ENCODE measurements around the gene ASS1.
"Not testable (repeated sequence)": the region's sequence is repeated elsewhere in the genome, so short reads cannot be mapped to it uniquely, and the experiment has no call there.

Gene ASS1
- total RNA-seq = 0 to 1.7 (median 0.17) reads per million in 18 experiments

- no peak for DNase-seq
Observed at GRCh38 chr9:130444565-130445221, at the start of gene ASS1. TSS of gene ASS1 (plus strand) at chr9:130444961. CDS start at chr9:130452229, 7,268 bp downstream.

DNA sequence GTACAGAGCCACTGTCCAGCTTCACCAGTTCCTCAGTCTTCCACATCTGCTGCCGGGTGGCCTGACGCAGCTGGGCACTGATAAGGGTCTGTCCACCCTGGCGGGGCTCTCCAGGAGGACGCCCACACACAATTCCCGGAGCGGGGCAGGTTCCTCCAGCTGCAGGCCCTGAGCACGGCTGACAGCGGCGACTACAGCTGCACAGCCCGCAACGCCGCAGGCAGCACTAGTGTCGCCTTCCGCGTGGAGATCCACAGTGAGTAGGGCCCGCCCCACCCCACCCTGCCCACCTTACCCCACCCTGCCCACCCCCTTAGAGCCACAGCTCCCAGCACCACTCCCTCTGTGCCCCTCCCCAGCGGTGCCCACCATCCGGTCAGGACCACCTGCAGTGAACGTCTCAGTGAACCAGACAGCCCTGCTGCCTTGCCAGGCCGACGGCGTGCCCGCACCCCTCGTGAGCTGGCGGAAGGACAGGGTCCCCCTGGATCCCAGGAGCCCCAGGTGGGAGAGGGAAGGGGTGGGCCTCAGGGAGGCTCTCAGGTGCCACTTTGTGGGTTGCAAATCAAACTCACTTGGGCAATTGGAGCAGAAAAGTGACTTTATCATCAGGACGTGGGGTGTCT, 48.8 kb upstream of the ASS1 start:
- DNase-seq = no peak

GRCh38 chr9:130396581-130396980, 48.2 kb upstream of the ASS1 start:
- no peak for DNase-seq

DNA sequence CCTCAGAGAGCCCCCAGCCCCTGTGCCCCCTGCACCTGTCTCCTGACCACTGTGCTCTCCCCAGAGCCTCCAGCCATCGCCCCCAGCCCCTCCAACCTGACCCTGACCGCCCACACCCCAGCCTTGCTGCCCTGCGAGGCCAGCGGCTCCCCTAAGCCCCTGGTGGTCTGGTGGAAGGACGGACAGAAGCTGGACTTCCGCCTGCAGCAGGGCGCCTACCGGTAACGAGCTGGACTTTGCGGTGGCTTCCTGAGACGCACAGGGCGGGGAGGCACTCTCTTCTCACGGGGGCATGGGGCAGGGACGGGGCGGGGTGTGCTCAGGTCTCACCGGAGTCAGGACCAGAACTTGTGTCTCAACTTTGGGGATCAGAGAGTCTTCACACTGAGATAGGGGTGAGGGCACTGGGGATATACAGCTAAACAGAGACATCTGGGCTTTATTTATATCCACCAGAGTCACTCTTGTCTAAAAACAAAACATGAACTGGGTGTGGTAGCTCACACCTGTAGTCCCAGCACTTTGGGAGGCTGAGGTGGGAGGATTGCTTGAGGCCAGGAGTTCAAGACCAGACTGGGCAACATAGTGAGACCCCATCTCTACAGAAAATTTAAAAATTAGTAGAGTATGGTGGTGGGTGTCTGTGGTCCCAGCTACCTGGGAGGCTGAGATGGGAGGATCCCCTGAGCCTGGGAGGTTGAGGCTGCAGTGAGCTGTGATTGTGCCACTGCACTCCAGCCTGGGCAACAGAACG, 46.1 kb upstream of the ASS1 start:
- DNase-seq = no peak

GRCh38 chr9:130399768-130400167, 45.0 kb upstream of the ASS1 start:
- no peak for DNase-seq

DNA sequence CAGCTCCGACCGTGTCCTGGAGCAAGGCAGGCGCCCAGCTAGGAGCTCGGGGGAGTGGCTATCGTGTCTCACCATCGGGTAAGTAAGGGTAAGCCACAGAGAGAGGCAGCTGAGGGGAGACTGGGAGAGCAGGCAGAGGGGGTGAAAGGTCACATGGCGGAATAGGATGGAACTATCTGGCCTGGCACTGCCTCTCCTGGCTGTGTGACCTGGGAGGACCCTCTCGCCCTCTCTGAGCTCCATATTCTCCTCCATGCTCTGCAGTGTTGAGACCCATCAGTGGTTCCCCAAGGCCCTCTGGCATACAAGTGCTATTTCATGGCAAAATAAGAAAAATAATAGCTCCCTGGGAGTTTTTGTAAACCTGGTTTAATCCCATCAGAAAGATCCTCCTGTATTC, 43.9 kb upstream of the ASS1 start:
- no peak for DNase-seq

GRCh38 chr9:130401742-130402141, 43.0 kb upstream of the ASS1 start:
- not testable (repeated sequence) for DNase-seq

DNA sequence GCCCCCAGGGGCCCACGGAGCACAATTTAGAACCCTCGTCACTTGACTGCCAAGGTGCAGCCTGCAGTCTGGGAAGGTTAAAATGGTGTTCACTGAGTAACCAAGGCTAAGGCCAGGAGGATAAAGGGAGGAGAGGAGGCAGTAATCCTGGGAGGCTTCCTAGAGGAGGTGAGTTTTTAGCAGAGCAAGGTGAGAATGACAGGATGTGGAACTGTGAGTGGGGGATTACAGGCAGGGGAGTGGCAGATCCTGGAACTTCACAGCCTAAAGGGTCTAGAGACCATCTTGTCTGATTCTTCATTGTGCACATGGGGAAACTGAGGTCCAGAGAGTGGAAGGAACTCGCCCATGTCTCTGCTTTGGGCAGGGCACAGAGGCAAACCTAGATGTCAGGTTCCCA, 42.5 kb upstream of the ASS1 start:
- DNase-seq = no peak

- no peak for DNase-seq
Observed at GRCh38 chr9:130402645-130403440, 41.9 kb upstream of the ASS1 start.

- no peak for DNase-seq
Observed at GRCh38 chr9:130405657-130406257, 39.0 kb upstream of the ASS1 start.

DNA sequence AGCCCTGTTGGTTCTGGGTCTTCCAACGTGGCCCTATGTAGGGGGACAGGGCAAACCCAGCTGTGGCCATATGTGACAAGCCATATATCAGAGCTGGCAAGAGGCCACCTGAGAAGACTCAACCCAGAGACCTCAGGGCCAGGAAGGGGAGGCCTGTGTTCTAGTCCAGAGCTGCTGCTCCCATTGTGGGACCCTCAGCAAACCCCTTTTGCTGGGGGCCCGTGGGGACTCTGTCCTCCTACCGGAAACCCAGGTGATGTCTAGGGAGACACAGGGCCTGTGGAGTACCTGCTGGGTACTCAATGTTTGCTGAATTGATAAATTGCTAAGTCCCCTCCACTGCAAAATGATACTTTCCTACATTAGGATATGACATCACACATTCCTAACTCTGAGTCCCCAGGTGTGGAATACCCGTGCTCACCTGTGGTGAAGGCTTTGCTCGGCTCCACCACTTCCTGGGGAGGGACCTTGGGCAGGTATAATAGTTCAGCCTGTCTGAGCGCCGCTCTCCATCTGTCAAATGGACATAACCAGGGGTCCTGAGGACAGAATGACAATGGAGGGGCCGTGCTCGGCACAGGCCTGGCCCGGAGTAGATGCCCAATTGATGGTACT, 38.4 kb upstream of the ASS1 start:
- no peak for DNase-seq

- no peak for DNase-seq
Observed at GRCh38 chr9:130407916-130408663, 36.7 kb upstream of the ASS1 start.

DNA sequence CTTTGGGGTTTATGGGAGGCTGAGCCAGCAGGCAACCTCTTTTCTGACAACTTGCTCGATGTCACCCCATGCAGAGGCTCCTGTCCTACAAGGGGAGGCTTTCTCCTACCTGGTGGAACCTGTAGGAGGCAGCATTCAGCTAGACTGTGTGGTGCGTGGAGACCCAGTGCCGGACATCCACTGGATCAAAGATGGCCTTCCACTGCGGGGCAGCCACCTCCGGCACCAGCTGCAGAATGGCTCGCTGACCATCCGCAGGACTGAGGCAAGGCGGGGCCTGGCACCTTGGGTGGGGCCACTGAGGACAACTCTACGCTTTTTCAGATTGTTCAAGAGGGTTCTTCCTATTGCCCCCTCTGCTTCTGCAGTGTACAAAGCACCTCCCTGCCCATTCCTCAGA, 36.1 kb upstream of the ASS1 start:
- DNase-seq = no peak

- DNase-seq = peak; percentile 10 to 42
Observed at GRCh38 chr9:130409246-130409645, 35.5 kb upstream of the ASS1 start.

DNA sequence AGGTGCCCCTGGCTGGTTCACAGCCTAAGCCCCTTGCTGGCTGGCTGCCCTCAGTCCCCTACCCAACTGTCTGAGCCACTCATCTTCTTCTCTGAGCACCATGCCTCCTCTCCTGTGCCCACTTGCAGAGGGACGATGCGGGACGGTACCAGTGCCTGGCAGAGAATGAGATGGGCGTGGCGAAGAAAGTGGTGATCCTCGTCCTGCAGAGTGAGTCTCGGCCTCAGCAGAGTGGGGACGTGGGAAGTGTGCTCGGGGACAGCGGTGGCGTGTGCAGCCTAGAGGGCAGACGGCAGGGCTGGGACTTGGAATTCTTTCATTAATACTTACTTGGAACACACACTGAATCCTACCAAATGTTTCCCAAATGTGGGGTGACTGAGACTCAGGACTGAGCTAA, 34.3 kb upstream of the ASS1 start:
- DNase-seq = no peak

DNA sequence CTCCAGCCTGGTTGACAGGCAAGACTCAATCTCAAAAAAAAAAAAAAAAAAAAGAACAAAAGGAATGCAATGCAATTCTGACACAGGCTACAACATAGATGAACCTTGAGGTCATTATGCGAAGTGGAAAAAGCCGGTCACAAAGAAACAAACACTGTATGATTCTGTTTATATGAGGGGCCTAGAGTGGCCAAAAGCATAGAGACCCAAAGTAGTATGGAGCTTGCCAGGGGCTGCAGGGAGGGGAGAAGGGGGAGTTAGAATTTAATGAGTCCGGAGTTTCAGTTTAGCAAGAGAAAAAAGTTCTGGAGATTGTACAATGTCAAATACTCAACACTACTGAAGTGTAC, 33.2 kb upstream of the ASS1 start:
- no peak for DNase-seq

- DNase-seq = no peak
Observed at GRCh38 chr9:130414081-130414731, 30.6 kb upstream of the ASS1 start.

- no peak for DNase-seq
Observed at GRCh38 chr9:130414910-130415746, 29.6 kb upstream of the ASS1 start.

GRCh38 chr9:130417602-130418001, 27.2 kb upstream of the ASS1 start:
- no peak for DNase-seq

GRCh38 chr9:130418776-130419175, 26.0 kb upstream of the ASS1 start:
- DNase-seq = no peak

Data from inflammatory macrophage (primary cell).